Activated T-helper 1 cell treated with anti-CD3 and anti-CD28 coated beads, Interleukin-2, amount 50 U/mL, for 16 hours (primary cell): ENCODE results near the gene BMP10.

Experiments
- DNase-seq, 2 donors: peaks; one replicate each; pipeline ENCODE4 v3.0.0-alpha.2; 2020; ENCODE audit warnings: low read depth in 1 of 2, low spot score in 1 of 2

BMP10 gene, protein sequence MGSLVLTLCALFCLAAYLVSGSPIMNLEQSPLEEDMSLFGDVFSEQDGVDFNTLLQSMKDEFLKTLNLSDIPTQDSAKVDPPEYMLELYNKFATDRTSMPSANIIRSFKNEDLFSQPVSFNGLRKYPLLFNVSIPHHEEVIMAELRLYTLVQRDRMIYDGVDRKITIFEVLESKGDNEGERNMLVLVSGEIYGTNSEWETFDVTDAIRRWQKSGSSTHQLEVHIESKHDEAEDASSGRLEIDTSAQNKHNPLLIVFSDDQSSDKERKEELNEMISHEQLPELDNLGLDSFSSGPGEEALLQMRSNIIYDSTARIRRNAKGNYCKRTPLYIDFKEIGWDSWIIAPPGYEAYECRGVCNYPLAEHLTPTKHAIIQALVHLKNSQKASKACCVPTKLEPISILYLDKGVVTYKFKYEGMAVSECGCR

DNA sequence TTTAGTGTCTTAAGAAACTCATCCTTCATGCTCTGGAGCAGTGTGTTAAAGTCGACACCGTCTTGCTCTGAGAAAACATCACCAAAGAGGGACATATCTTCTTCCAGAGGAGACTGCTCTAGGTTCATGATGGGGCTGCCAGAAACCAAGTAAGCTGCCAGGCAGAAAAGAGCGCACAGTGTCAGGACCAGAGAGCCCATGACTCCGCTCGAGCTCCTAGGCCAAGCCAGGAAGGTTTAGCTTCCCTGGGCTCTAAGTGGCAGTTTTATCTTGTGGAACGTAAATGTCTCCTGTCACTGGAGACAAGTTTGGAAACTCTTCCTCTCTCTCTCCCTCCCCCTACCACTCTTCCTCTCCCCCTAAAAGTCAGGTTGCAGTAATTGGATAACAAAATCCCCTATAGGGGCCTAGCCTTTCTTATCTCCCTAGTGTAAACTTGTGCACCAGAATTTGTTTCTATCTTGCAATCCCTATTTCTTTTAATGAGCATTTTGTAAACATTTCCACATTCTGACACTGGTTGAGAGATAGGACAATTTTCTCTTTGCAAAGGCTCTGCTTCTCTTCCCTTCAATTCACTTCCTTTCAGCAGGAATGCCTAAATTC lies at the start of gene BMP10:
Gene BMP10, minus strand, starts transcription at position 239 of the 606 bp plus-strand sequence. Its CDS starts 39 bp downstream, at position 200.
- DNase-seq: no peak

DNA sequence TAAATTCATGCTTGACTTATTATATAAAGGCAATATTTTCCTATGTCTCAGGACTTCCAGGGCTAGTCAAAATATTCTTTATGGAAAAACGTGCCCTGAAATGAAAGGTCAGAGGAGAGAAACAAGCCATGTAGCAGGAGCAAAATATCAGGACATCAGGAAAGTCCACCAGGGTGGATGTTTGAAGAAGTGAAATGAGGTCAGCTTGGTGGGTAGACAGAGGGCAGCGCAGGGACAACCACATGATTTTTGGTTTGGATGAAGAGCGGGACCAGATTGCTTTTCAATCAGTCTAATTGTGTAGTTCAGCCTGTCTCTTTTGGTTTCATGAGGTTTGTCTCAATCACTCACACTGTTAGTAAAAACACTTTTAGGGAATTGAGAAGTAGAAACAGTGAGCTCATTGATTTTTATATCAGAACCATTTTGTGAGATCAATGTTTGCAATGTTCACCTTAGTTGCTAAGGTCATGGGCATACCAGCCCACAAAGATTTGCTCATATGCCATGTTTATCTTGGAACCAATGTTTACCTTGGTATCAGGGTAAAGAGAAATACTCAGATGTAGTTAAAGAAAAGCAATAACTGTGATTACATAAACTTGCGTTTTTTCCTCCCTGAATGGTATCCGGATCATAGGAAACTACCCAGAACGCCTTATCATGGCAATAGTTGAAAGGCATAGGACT lies 49.4 kb upstream of the BMP10 start:
- no peak for DNase-seq

DNA sequence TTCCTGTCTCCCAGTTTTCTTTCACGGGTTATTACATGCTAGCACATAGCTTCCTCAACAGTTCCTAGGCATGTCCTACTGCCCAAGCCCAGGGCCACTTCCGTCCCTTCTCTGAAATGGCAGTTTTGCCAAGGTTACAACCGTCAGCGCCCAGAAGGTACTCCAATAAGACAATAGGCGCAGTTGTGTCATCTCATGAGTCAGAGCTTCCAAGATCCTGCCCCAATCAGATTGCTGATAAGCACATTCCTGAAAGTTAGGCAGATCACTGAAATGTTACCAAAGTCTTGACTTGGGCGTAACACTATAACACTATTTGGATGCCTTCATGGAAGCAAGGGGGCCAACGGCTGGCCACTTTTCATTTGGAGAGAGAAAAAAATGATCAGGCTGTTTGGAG lies 47.3 kb upstream of the BMP10 start:
- DNase-seq: no peak

DNA sequence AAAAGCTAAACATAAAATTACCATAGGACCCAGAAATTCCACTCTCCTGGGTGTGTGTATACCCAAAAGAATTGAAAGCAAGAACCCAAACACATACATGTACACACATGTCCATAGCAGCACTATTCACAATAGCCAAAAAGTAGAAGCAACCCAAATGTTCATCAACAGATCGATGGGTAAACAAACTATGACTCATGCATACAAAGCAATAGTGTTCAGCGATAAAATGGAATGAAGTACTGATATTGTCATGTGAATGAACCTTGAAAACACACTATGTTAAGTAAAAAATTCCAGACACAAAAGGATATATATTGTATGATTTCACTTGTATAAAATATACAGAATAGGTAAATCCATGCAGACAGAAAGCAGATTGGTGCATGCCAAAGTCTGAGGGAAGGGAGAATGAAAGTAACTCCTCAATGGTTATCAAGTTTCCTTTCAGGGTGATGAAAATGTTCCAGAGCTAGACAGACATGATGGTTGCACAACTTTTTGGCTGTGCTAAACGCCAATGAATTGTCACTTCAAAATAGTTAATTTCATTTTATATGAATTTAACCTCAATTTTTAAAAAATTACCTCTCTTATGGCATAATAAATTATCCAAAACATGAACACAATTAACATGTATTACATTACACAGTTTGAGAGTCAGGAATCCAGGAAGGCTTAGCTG lies 46.0 kb upstream of the BMP10 start:
- DNase-seq: no peak

DNA sequence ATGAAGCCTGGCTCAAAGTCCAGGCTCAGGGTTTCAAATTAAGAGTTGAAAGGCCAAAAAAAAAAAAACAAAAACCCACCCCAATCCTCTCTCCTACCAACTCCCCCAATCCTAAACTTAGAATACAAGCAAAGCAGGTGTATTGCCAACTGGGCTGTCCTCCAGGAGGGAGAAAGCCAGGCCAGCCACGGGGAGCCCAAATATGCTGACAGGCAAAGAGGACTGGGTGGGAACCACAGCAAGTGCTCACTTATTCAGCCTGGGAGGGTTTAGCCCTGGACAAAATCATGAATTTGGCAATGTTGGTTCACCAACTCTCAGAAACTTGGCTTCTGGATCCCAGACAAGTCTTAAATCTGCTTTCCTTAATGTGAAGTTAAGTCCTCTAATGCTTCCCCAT lies 45.0 kb upstream of the BMP10 start:
- no peak for DNase-seq

DNA sequence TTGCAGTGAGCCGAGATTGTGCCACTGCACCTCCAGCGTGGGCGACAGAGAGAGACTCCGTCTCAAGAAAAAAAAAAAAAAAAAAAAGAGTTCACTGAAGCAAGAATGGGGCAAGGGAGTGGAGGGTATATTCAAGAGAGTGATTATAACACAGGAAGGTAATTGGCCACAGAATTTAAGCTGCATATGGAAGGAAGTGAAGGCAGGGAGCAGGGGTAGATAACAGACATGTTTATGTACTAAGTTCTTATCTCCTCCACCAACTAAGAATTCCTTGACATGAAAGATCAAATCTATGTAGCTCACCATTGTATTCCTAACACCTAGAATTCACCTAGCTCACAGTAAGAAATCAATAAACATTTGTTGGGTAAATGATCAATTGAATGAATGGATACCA lies 44.2 kb upstream of the BMP10 start:
- no peak for DNase-seq

DNA sequence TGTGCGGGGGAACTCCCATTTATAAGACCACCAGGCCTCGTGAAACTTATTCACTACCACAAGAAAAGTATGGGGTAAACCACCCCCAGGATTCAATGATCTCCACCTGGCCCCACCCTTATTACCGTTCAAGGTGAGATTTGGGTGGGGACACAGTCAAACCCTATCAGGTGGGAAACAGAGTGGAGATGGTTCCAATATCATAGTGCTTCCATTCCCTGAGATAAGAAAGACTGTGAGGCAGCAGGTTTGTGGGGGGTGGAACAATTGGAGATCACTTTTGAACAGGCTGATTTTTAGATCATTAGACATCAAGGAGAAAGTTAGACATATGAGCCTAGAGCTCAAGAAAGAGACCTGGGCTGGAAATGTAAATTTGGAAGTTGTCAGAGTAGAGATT lies 42.2 kb upstream of the BMP10 start:
- DNase-seq: no peak

DNA sequence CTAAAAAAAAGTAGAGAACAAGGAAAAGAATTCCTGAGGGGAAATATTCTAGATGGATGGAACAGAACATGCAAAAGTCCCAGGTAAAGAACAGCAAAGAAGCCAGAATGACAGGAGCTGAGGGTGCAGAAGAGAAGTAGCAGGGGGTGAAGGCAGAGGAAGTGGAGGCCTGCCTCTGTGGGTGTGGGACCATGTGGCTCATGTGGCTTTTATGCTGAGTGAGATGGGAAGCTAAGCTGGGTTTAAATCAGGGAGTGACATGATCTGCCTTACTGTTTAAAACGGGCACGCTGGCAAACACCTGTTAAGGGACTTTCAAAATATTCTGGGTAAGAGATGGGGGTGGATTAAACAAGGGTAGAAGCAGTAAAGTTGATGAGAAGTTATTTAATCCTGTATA lies 41.5 kb upstream of the BMP10 start:
- no peak for DNase-seq

DNA sequence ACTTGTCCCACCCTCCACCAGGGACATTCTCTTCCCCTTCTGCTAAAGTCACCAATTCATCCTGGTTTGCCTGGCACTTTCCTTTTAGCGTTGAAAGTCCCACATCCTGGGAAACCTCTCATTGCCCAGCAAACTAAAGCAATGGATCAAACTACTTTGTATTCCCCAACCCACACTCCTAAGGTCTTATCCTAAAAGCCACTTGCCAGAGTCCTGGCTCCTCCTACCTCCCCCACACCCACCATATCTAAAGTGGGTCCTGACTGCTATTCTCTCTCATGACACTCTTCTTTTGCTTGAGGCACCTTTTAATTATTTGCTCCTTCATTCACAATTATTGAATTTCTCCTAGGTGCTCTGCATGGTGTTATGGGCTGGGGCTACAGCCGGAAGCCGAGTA lies 40.9 kb upstream of the BMP10 start:
- no peak for DNase-seq

DNA sequence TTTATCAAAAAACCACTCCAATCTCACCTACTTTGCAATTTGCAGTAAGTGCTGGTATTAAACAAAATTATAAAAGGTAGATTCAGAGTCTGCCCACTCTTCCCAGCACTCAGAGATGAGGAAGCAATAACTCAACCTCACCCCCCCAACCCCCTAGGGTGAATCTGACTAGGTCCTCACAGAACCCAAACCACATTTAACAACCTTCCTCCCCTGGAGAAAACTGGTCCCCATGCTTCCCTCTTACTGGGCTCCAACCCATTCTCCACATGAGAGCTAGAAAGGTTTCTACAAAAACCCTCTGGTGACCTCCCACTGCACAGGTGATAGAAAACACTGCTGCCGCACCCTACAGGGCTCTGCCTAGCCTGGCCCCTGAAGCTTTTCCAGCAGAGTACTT lies 40.5 kb upstream of the BMP10 start:
- no peak for DNase-seq

DNA sequence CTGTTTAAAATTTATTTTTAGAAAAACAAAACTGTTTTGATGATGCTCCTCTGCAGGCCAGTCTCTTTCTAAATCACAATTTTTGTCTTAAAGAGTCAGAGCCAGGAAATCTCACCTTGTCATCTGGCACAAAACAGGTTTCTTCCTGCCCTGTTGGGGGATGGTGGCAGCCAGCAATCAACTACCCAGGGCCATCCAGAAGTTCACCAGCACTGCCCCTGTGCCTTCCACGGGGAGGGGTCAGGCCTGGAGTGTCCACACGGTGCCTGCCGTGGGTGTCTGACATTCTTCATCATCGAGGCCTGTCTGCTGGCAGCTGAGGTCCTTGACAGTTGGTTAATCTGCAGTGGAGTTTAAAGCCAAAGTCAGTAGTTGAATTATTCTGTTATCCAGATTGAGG lies 40.0 kb upstream of the BMP10 start:
- no peak for DNase-seq

DNA sequence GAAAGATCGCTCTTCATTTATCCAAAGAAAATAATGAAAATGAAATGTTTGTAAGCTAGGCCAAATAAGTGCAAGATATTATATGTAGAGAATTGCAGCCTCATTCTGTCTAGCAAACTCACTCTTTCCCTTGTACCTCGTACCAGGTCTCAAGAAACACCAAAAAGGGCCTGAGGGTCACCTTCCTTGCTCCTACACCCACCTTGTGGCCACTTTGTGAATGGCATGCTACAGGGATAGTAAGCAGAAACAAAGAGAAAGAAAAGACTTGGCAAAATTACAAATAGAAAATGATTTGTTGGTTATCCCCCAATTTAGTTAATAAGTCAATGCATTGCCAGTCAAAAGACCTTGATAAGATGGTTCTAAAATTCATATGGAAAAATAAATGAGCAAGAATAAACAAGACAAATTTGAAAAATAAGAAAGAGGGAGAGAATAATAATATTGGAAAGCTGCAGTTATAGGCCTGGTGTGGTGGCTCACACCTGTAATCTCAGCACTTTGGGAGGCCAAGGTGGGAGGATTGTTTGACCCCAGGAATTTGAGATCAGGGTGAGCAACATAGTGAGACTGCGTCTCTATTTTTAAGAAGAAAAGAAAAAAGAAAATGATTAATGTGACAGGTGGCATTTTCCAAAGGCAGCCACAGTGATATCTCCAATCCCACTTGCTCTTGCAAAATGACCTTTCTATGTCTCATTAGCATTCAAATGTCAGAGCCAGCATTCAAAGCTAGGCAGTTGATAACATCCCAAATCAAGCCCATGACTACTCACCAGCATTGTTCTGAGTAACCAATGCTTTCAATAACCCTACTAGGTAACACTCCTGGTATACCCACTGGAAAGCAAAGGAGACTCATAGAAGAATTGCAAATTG lies 38.8 kb upstream of the BMP10 start:
- peak; percentile 36 to 41 for DNase-seq

DNA sequence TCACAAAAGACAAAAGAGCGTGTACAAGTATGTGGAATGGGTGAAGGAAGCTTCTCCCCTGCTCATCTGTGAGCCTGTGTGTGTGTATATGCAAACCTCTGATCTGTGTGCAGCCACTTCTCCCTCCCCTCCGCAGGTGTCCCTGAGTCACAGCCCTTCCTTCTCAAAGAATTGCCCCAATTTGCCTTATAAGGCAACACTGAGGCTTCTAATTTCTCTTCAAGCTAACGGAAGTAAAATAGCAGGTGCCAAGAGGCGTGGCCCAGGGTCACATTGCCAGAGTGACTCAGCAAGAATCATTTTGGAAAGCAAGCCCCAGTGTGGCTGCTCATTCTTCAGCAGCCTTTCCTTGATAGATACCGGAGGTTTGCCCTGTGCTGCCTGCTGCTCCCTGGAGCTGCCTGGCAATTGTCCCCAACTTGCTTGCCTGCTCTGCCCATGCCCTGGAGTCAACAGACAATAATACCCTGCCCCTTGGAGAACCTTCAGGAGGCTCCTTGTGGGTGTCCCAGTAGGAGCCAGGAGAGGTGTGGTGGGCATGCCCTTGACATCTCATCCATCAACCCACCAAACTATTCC lies 37.3 kb upstream of the BMP10 start:
- peak; percentile 65 to 73 for DNase-seq

DNA sequence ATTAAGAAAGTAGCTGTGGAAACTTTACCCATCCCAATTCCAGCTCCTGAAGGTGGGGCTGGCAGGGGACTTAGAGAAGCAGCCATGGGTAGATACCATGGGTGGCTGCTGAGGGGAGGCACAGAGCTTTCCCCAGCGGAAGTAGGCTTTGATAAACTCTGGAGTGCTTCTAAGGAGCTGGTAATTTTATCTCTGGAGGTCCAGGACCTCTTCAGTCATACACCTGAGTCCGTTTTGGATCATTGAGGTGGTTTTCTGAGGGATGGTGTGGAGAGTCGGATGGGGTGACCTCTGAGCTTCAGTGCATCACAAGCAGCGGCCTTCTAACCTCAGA lies 36.7 kb upstream of the BMP10 start:
- DNase-seq: no peak

DNA sequence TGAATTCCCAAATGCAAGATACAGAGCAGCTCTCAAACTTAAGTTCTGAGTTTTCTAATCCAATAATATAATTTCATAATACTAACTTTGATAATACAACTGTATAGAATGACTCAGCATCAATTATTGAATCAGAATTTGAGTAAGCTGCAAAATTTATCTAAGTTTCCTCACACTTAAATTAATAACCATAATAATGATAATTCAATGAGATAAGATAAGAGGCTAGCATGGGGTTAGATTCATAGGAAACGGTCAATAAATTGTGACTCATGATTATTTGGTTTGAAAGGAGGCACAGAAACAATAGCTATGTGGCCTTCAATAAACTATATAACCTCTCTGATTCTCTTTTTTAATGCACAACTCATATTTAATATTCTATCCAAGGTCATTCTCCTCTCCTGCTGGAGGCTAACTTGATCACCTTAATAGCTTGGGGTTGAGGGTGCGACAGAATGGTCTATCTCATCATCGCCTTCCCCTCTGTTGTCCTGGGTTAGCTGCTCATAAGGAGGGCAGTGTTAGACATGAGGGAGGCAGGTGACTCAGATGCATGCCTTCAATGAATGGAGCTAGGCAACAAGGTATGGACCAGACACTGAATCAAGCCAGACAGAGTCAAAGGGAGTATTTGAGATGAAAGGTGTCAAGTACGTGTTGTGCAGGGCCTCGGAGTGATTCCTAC lies 36.2 kb upstream of the BMP10 start:
- no peak for DNase-seq

DNA sequence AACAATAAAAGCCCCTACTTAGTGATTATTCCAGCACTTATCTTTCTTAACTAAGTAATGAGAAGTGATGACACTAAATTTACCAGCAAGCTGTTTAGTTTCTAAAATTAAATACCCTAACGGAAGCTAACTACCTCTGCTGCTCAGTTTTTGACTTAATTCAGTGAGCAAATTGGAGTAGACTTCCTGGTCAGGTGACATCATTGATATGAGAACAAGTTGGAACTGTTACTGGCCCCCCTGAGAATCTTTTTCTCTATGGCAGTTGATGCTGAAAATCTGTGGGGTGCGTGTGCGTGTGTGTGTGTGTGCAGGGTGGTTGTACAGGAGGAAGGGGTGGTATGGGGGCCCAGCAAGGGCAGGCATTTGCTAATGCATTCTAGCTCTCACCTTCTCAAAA lies 35.5 kb upstream of the BMP10 start:
- DNase-seq: no peak

DNA sequence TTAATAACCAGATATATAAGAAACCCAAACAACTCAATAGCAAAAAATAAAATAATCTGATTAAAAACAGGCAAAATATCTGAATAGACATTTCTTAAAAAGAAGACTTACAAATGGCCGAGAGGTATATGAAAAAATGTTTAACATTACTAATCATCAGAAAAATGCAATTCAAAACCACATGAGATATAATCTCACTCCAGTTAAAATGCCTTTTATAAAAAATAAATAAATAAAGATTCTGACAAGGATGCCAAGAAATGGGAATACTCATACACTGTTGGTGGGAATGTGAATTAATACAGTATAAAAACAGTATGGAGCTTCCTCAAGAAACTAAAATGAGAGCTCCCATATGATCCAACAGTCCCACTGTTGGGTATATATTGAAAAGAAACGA lies 33.9 kb upstream of the BMP10 start:
- DNase-seq: no peak

DNA sequence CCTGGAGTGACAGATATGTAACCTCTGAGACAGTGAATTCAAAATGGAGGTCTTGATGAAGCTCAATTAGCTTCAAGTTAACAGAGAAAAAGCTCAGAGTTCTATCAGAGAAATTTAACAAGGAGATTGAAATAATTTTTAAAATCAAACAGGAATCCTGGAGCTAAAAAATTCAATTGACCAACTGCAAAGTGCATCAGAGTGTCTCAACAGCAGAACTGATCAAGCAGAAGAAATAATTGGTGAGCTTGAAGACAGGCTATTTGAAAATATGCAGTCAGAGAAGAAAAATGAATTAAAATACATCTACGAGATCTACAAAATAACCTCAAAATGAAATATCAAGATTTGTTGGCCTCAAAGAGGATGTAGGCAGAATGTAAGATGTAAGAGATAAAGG lies 30.4 kb upstream of the BMP10 start:
- DNase-seq: no peak

DNA sequence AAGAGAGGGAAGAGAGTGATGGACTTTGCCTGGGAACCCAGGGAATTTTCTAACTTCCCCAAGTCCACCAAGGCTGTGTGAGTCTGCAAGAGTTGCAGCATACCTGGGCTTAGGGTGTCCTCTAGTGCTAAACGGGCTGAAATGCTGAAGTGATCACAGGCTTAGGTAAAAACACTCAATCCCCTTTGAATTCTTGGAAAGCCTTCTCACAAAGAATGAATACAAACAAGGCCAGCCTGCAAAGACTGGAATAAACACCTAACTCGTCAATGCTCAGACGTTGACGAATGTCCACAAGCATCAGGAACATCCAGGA lies 30.0 kb upstream of the BMP10 start:
- no peak for DNase-seq
